Astrocyte of the spinal cord (primary cell): Measurements from ENCODE around the gene GRM8.

Source experiments
- DNase-seq: peaks from one replicate; pipeline ENCODE4 v3.0.0; 2011; ENCODE audit warnings: low read depth, low spot score
- H3K4me3 ChIP-seq: 2 replicates; pipeline ENCODE4 v1.5.1; 2011; ENCODE audit warnings: low read depth, mild to moderate bottlenecking, low read length, moderate library complexity
- CTCF ChIP-seq: IDR thresholded peaks from 2 replicates; pipeline ENCODE4 v1.5.1; 2012; ENCODE audit warnings: low read depth, mild to moderate bottlenecking, low read length, inconsistent platforms
- in situ Hi-C: cut with HindIII; loops from 2 replicates; pipeline ENCODE4 v1.10.0; 2017; ENCODE audit warnings: low sequenced_read_pairs

GRM8 gene

GRCh38 chr7:126780993-126781392 lies 471.7 kb downstream of the GRM8 start:
- no peak overlapping the region for H3K4me3 ChIP-seq
- in situ Hi-C loops: no loop called here

GRCh38 chr7:126778101-126778500 lies 474.6 kb downstream of the GRM8 start:
- no peak overlapping the region for H3K4me3 ChIP-seq
- TF ChIP-seq CTCF: no peak
- no peak for DNase-seq
- in situ Hi-C loops: no loop called here

More at GRCh38 chr7:126780993-126781392, 471.7 kb downstream of the GRM8 start:
- no peak for TF ChIP-seq CTCF
- no peak for DNase-seq

GRCh38 chr7:126776498-126776897 lies 476.2 kb downstream of the GRM8 start:
- in situ Hi-C loops: no loop called here
- TF ChIP-seq CTCF: no peak
- DNase-seq: no peak
- no peak overlapping the region for H3K4me3 ChIP-seq

- H3K4me3 ChIP-seq: no peak overlapping the region
- TF ChIP-seq CTCF: no peak
- in situ Hi-C loops: no loop called here
- no peak for DNase-seq
Observed at GRCh38 chr7:126774077-126774476, 478.7 kb downstream of the GRM8 start.

DNA sequence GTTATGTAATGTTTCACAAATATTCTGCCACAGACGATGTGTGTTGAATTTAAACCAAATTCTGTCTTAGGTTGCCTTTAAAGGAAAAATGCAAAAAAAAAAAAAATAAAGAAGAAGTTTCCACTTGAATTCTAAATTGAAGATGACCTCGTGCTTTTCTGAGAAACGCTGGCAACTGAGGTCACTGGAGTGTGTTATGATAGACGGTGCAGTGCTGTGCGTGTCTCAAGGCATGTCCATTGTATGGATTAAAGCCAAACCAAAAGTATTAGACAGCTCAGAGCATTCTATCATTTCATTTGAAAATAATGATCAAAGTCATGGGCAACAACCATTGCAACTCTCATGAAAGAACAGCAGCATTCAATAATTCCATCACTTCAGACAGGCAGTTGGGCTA lies 483.9 kb downstream of the GRM8 start:
- H3K4me3 ChIP-seq: no peak overlapping the region
- no peak for DNase-seq
- in situ Hi-C loops: no loop called here
- no peak for TF ChIP-seq CTCF

DNA sequence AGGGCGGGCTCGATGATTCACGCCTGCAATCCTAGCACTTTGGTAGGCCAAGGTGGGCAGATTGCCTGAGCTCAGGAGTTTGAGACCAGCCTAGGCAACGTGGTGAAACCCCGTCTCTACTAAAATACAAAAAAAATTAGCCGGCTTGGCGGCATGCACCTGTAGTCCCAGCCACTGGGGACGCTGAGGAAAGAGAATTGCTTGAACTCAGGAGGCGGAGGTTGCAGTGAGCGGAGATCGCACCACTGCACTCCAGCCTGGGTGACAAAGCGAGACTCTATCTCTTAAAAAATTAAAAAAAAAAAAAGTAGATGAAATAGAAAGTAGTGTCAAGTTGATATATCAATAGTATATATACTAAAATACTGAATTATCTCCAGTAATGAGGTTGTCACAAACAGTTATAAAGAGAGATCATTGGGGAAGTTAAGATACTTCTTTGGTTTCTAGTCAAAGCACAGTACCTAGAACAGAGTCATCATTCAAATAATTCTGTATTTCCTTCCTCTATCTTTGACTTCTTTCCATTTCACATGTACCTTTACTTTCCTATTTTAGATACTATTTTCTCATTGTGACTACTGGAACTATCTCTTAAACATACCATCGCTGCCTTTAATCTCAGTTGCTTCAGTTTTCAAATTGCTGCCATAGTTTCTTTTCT lies 491.7 kb downstream of the GRM8 start:
- in situ Hi-C loops: no loop called here

More for the DNA sequence above, 491.7 kb downstream of the GRM8 start:
- no peak overlapping the region for H3K4me3 ChIP-seq
- no peak for TF ChIP-seq CTCF
- DNase-seq: no peak
